ENCODE data around the gene INTS1.

The INTS1 gene

DNA sequence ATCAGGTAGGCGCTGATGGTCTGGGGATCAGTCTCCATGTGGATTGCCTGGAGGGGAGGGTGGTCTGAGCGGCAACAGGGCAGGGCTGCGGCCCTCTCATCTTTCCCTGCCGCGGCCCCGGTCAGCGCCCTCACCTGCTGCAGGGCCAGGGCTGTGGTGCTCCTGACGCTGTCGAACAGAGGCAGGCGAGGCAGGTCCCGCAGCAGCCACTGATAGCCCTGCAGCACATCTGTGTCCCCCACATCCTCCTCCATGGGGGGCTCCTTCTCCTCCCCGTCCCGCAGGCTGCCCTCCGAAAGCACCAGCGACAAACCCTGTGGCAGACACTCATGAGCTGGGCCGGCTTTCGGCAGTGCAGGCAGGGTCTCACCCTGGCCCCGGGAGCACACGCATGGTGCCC is 19.0 kb downstream of the INTS1 start:
- no peak for DNase-seq (ENCODE audit: low spot score)

DNA sequence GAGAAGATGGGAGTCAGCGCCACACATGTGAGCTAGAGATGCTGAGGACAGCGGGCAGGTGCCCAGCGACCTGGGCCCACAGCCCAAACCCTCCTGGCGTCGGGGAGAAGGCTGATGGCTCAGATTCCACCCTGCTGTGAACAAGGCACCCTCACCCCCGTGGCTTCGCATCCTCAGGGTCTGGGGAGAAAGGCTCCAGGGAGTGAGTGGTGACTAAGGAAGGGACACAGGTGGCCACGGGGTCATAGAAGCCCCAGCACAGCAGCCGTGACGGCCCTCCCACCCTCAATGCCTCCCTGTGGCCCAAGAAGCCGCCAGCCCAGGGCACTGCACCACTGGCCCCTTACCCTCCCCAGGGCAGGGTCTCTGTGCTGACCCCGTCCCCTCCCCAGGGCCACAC is 19.6 kb downstream of the INTS1 start:
- DNase-seq (ENCODE audit: low spot score) = no peak

DNA sequence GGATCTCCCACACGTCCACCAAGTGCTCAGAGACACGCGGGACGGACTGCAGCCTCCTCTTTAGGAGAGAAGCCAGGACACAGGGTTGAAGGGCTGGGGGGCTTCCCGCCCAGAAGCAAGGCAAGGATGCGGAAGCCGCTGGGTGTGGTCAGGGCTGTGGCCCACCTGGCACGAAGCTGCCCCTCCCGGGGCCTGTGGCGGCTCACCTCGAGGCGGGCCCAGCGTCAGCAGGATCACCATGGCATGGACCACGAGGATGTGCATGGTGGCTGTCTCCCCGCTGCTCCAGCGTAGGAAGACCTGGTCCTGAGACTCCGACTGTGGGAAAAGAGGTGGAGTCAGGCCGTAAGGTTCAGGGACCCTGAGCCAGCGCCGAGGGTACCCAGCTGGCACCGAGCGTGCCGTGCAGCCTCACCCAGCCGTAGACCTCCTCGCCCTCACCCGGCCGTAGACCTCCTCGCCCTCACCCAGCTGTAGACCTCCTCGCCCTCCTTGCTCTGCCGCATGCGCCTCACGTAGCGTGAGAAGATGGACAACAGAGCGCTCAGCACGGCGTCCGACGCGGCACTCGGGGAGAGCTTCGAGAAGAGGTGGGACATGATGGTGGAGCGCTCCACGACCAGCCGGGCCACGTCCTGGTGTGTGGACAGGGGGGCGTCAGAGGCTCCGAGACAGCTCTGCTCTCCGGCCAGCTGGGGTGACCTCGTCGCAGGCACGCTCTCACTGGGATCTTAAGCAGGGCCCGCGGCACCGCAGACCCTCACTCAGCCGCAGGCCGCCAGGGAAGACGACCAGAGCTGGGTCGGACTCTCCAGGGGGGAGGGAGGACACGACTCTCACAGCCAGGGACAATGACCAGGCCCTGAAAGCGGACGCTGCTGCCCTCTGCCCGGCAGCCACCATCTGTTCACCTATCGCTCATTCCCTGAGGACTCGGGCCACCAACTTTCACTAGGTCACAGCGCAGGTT is 20.4 kb downstream of the INTS1 start:
- no peak for DNase-seq (ENCODE audit: low spot score)

DNA sequence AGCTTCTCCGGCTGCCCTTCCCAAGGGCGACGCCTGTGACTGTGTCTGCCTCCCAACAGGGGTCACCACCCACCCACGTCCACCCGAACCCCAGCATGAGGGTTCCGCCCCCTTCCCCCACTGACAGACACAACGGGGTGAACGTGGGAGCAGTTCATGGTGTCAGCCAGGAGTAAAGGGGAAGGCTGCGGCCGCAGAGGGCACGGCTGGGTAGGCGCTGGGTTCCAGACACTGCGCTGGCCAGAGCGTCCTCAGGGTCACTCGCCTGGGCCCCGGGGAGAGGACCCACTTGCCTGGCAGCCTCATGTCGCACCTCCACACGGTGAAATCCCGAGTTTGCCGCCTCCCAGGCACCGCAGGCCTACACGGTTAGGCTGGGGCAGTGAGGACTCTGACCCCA is 21.1 kb downstream of the INTS1 start:
- no peak for DNase-seq (ENCODE audit: low spot score)

DNA sequence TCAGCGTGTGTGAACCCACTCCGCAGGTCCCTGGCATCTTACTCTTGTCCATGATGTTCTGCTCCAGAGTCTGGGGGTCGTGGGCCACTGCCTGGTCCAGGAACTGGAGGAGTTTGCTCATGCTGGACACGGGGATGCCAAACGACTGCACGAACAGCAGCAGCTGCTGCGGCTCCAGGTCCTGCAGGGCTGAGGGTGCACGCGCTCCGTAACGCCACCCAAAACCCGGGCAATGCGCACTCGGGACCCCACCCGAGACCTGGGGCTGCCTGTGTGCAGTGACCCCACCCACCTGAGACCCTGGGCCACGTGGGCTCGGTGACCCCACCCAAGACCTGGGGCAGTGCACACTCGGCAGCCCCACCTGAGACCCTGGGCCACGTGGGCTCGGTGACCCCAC is 22.9 kb downstream of the INTS1 start:
- no peak for DNase-seq (ENCODE audit: low spot score)

DNA sequence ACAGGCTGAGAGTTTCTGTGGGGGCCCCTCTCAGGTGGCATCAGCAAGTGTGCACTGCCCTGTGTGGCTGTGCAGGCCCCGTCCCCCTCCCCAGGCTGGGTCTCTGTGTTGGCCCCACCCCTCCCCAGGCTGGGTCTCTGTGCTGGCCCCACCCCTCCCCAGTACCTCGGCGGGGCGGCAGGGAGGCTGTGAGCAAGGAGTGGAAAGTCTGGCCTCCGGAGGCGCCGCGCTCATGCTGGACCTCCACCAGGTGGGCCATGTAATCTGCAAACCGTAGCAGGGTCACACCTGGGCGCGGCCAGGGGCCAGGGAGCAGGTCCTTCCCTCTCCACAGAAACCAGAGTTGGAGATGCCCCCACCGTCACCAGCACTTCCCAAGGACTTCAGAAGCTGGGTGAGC is 23.5 kb downstream of the INTS1 start:
- DNase-seq (ENCODE audit: low spot score) = no peak

DNA sequence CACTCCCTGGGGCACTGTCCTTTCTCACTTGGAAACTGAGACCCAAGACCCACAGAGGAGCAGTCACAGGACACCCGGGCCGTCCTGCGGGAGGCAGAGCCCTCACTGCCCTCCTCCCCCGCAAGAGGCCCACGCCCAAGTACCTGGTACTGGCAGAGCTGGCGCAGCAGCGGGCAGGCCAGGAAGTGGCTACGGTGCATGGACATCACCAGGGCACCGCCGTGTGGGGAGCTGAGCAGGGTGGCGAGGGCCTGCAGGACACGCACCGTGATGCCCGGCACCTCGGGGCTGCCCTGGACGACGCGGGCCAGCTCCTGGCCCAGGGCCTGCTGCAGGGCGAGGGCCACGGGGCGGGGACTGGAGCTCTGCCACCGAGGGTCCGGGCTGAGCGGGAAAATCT is 24.9 kb downstream of the INTS1 start:
- DNase-seq (ENCODE audit: low spot score) = no peak

DNA sequence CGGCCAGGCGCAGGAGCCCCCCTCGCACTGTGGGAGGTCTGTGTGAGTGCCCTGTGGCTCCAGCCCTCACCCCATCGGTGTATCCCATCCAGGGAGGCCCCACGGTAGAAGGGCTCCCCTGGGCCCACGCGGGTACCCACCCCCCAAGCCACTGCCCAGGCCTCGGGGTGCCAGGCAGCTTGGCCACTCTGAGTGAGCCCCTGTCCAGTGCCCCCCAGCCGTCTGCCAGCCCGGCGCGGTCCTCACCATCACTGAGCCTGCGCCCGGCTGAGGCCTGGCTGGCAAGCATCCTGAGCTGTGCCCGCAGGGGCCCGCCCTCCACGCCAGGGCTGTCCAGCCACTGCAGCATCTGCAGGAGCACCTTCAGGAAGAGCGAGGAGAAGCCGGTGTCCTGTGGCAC is 25.7 kb downstream of the INTS1 start:
- no peak for DNase-seq (ENCODE audit: low spot score)

DNA sequence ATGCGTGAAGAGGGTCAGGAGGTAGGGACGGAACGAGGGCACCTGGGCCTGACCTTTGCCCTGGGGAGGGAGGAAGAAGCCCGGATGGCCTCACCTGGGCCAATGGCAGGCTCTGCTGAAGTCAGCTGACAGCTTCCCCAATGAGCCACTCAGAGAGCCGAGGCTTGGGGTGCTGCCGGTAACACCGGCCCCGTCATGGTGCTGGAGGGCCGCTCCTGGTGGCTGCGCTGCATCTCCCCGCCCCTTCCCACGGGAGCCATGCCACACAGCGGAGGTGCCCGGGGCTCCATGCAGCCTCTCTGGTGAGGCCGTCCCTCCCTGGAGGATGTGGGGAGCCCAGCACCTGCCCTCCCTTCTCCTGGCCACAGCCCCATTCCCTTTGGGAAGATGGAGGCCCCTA is 27.3 kb downstream of the INTS1 start:
- no peak for DNase-seq (ENCODE audit: low spot score)

DNA sequence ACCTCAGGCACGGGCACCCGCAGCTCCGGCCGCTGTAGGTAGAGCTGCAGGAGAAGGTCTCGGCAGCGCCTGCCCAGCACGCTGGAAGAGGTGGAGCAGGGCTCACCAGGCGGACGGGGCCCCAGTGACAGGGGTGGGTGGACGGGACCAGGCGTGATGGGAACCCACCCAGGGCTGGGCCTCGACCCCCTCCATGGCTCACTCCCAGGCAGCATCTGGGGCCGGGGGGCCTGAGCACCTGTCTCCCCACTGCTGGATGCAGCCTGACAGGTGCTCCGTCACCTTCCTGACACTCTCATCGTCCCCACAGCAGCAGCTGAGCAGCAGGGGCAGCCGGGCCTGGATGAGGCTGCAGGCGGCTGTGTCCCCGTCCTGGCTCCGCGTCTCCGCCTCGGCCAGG is 28.2 kb downstream of the INTS1 start:
- DNase-seq (ENCODE audit: low spot score) = no peak

DNA sequence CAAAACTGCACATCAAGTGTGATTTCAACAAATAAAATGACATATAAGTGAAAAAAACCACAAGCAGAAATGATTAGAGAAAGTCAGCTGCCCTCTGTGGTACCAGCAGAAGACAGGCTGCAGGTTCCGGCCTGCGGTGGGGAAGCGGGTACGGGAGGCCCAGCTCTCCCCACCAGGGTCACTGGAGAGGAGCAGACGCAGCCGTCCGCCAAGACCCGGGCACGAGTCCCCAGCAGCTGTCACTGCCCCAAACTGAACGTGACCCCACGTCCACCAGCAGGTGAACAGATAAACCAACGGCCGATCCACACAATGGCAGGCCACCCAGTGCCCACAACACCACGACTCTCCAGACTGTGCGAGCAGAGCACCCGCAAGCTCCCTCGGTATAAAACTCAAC is 28.8 kb downstream of the INTS1 start:
- no peak for DNase-seq (ENCODE audit: low spot score)

DNA sequence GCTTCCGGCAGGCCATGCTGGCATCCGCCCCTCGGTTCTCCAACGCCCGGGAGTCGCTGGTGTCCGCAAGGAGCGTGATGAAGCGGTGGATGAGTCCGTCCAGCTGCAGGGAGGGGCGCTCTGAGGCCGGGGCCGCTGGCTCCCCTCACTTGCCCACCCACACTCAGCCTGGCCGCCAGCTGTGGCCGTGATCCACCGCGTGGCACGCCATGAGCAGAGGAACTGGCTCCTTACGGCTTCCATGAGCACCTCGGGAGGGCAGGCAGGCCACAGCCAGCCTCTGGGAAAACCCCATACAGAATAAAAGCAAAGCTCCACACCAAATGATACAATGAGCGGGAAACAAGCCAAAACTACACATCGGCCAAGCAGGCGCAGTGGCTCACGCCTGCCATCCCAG is 29.5 kb downstream of the INTS1 start:
- DNase-seq (ENCODE audit: low spot score) = no peak

DNA sequence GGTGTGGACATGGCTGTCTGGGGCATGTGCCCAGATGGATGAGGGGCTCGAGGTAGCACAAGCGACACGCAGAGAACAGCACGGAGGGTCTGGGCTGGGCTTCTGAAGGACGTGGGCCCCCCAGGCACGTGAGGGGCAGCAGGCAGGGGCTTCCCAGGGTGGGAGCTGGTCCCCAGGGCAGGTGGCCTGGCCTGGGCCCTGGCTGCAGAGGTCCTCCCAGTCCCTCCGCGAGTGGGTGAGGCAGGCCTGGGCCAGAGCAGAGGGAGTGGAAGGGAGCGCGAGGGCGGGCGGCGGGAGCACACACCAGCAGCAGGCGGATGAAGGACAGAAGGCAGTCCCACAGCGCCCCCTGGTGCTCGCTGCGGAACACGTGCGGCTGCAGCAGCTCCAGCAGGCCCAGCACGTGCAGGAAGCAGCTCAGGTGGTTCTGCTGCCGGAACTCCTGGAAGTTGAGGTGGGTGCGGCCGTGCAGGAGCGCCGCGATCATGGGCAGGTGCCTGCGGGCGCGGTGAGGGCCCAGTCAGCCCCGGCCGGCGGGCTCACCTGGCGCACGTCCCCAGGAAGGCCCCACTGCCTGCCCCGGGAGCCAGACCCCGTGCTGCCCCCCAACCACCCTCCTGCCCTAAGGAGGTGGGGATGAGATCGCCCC is 30.2 kb downstream of the INTS1 start:
- peak; percentile 96 for DNase-seq (ENCODE audit: low spot score)

DNA sequence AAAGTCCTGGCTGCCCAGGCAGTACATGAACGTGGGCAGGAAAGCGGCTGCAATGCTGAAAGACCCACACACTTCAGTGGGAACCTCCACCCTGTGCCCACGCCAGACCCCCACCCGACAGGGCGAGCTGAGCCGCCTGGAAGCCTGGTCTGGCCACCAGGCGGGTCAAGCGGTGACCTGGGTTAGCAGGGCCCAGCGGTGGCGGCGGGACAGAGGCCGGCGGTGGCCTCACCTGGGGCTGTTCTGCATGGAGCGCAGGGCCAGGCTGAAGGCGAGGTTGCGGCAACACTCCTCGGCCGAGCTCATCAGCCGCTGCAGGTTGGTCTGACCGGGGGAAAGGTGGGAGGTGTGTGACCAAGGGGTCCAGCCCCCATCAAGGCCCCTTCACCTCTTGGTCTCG is 33.3 kb downstream of the INTS1 start:
- no peak for DNase-seq (ENCODE audit: low spot score)

DNA sequence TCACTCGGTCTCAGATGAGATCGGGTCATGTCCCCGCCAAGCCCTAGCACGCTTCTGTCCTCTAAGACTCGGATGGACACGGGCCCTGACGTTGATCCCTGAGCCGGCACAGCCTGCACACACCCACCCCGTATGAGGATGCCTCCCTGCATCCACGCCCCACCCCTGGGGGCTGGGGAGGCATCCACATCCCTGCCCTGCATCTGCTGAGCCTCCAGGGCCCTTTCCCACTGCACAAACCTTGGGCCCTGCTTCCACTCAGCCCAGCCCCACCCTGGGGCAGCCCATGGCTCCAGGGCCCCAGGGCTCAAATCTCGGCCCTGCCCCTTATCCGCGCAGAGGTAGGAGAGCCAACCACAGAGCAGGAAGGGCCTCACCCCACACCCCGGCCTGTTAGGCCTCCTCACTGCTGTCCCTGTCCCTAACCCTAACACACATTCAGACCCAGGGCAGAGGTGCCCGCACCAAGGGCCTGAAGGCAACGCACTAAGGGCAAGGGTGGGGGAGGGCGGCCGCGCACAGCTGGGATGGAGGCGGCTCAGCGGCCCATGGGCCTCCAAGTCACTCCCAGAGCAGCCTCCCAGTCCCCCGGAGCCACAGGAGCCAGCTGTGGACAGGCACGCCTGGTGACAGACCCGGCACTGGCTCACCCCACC is 35.4 kb downstream of the INTS1 start:
- no peak for DNase-seq (ENCODE audit: low spot score)

DNA sequence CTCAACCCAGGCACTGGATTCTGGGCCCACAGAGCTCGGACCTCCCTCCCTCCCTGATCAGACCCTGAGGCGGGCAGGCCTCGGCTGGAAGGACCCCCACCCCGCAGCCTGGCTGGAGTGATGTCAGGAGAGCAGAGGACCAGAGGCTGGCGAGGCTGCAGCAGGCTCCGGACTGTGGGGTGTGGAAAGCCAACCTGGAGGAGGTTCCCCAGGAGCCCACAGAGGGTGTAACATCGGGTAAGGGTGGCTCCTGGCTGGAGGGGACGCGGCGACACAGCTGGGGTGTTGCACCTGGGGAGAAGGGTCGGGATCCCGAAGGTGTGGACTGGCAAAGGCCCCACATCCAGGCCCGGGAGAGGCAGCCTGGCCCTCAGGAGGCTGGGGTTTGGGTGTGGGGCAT is 36.0 kb downstream of the INTS1 start:
- DNase-seq (ENCODE audit: low spot score) = no peak

DNA sequence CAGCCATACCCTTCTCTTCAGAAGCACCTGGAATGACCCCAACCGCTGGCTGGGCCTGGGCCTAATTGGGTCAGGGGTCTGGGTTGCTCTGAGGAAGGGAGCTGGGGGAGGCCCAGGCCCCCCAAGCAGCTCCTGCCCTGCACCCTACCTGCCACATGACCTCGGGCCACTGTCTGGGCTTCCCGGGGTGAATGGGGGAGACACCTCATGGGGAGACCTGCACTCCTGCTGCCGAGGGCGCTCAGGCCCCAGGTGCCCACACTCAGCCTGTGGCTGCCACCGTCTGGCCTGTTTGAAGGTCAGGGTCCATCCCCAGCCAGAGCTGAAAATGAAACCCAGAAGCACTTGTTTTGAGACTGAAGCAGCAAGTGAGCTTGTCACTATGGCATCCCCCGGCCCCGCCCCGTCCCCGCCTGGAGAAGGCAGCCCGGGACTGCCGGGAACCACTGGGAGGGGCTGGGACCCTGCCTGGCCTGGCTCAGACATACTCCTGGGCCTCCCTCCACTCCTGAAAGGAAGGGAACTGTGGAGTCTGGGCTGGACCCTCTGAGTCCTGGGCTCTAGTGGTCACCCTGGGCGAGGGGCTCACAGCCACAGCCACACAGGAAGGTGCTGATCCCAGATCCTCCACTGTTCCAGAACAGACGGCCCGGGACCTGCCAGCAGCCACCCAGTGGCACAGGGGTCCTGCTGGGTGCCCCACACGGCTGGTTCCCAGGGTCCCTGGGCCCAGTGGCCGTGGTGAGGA is 37.5 kb downstream of the INTS1 start:
- peak; percentile 88 for DNase-seq (ENCODE audit: low spot score)

DNA sequence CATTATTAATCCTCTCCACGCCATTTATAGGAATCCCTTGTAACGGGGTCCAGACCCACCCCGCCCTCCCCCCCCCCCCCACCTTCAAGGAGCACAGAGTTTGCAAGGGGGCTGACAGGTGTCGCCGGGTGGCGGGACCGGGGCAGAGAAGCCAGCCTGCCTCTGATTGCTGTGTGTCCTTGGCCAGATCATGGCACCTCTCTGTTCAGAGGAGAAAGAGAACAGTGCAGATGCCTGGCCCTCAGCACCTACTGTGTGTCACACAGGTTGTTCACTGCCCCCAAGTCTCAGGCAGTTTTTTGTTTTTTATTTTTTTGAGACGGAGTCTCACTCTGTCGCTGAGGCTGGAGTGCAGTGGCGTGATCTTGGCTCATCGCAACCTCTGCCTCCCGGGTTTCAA is 39.5 kb downstream of the INTS1 start:
- DNase-seq (ENCODE audit: low spot score) = no peak

DNA sequence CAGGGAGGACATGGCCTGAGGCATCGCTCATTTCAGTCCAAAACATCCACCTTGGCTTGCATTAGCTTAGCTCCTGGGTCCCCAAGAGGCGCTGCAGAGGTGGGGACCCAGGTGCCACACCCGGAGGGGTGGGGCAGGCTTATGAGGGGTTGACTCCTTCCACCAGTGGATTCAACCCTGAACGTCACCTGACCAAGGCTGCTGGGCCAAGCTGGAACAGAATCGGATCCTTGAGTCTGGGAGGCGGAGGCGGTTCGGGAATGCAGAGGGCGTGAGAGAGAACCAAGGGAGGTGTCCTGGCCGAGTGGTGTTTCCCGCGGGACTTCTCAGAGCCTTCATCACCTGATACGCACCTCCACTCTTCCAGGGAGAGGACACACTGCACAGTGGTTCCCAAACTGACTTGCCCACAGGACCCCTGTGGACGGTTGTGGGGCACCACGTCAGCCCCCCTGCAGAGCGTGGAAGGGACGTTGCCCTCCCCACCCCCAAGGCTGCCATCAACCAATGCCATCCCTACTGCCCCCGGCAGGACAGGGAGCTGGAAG is 40.4 kb downstream of the INTS1 start:
- no peak for DNase-seq (ENCODE audit: low spot score)

DNA sequence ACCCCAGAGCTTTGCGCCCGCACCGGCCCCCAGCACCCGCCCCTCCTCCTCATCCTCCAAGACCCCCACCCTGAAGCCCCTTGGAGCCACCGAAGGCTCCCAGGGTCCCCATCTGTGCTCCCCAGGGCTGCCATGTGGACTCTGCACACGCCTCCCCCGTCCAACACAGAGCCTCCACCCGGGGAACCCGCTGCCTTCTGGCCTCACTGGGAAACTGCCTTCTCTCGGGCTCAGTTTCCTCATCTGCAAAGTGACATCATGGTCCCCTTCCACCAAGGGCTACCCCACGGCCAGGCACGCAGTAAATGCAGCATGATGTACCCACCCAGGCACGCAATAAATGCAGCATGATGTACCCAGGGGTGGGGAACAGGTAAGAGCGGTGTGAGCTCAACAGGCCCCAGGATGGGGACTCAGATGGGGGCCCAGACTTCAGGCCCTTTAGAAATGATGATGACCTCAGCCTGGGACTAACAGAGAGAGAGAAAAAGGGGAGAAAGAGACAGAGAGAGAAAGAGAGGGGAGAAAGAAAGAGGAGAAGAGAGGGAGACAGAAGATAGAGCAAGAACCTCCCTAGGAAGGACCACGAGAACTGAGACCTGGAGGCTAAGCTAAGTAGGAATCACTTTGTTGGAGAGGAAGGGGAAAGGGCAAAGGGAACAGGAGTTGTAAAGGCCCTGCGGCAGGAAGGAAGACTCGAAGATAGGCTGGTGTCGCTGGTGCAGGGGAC is 42.4 kb downstream of the INTS1 start:
- no peak for DNase-seq (ENCODE audit: low spot score)
